ENCODE data around the gene ANGPT4.

DNA sequence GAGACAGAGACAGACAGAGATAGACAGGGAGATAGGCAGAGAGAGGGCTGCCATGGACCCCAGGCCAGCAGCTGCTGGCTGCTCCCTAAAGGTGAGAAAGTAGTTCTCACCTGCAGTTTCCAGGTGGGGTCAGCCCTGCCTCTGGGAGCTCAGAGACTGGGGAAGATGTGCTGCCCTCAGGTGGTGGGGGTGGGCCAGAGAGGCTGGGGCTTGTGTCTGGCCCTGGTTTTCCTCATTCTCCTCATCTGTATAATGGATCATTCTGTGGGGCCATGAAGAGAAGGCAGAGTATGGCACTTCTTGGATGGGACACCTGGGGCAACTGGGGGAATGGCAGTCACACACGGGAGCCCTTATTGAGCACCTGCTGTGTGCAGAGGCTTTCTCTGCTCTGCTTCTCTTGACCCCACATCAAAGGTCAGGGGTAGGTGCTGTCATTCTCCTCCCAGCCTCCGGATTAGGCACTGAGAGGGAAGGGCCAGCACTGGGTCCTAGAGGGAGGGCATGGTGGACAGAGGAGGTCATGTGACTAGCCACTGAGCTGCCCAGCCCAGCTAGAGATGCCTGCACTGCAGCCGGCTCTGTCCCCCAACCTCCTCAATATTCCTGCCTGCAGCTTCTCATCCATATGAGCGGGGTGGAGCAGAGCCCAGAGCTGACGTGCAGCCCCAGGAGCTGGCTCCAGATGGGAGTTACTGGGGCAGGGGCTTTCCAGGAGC lies 4.1 kb downstream of the ANGPT4 start:
- TF ChIP-seq, protein P1, sequence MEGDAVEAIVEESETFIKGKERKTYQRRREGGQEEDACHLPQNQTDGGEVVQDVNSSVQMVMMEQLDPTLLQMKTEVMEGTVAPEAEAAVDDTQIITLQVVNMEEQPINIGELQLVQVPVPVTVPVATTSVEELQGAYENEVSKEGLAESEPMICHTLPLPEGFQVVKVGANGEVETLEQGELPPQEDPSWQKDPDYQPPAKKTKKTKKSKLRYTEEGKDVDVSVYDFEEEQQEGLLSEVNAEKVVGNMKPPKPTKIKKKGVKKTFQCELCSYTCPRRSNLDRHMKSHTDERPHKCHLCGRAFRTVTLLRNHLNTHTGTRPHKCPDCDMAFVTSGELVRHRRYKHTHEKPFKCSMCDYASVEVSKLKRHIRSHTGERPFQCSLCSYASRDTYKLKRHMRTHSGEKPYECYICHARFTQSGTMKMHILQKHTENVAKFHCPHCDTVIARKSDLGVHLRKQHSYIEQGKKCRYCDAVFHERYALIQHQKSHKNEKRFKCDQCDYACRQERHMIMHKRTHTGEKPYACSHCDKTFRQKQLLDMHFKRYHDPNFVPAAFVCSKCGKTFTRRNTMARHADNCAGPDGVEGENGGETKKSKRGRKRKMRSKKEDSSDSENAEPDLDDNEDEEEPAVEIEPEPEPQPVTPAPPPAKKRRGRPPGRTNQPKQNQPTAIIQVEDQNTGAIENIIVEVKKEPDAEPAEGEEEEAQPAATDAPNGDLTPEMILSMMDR (IDR thresholded peaks at IDR 0.05; ENCODE audit: insufficient read depth, low read depth, low read length): no peak
- TF ChIP-seq EZH2 (IDR thresholded peaks at IDR 0.05; ENCODE audit: insufficient read depth, low read length): no peak

Measured in astrocyte (in vitro differentiated cells and primary cell).